Measurements from ENCODE around the gene GPR78.

DNA sequence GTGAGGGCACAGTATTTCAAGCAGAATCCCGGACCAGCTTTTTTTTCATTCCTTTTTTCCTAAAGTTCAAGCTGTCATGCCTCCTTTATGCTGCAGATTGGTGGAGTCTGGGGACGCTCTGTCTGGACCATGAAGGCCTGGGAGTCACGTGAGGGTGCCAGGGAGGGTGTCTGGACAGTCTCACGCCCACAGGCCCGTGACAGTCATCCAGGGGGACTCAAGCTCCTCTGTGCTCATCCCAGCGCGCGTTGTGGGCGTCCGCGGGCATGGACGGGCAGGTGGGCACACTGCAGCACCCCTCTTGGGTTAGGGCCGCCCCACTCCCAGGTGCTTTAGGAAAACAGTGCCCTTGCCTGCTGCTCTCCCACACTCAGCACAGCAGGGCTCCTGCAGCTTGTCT is 17.1 kb downstream of the GPR78 start:
- TF ChIP-seq, protein P1, sequence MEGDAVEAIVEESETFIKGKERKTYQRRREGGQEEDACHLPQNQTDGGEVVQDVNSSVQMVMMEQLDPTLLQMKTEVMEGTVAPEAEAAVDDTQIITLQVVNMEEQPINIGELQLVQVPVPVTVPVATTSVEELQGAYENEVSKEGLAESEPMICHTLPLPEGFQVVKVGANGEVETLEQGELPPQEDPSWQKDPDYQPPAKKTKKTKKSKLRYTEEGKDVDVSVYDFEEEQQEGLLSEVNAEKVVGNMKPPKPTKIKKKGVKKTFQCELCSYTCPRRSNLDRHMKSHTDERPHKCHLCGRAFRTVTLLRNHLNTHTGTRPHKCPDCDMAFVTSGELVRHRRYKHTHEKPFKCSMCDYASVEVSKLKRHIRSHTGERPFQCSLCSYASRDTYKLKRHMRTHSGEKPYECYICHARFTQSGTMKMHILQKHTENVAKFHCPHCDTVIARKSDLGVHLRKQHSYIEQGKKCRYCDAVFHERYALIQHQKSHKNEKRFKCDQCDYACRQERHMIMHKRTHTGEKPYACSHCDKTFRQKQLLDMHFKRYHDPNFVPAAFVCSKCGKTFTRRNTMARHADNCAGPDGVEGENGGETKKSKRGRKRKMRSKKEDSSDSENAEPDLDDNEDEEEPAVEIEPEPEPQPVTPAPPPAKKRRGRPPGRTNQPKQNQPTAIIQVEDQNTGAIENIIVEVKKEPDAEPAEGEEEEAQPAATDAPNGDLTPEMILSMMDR (conservative IDR thresholded peaks at IDR 0.05; ENCODE audit: low read depth, low read length) = no peak
- no peak for TF ChIP-seq CEBPB (IDR thresholded peaks at IDR 0.05; ENCODE audit: low read depth, low read length)
- no peak for TF ChIP-seq POLR2A (IDR thresholded peaks at IDR 0.05; ENCODE audit: low read depth, low read length)
- no peak for TF ChIP-seq MAFK (IDR thresholded peaks at IDR 0.05; ENCODE audit: low read depth, low read length)
- TF ChIP-seq, protein P2, sequence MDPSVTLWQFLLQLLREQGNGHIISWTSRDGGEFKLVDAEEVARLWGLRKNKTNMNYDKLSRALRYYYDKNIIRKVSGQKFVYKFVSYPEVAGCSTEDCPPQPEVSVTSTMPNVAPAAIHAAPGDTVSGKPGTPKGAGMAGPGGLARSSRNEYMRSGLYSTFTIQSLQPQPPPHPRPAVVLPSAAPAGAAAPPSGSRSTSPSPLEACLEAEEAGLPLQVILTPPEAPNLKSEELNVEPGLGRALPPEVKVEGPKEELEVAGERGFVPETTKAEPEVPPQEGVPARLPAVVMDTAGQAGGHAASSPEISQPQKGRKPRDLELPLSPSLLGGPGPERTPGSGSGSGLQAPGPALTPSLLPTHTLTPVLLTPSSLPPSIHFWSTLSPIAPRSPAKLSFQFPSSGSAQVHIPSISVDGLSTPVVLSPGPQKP (IDR thresholded peaks at IDR 0.05; ENCODE audit: borderline replicate concordance, low read depth, low read length) = no peak
- no peak for TF ChIP-seq SMC3 (IDR thresholded peaks at IDR 0.05; ENCODE audit: low read depth, low read length)
- no peak for TF ChIP-seq MAZ (IDR thresholded peaks at IDR 0.05; ENCODE audit: borderline replicate concordance, low read depth, low read length)
- no peak for TF ChIP-seq RAD21 (IDR thresholded peaks at IDR 0.05; ENCODE audit: low read length)
- TF ChIP-seq MXI1 (IDR thresholded peaks at IDR 0.05; ENCODE audit: borderline replicate concordance, low read depth, low read length) = no peak
- TF ChIP-seq BHLHE40 (IDR thresholded peaks at IDR 0.05; ENCODE audit: low read depth, low read length) = no peak
- TF ChIP-seq, protein P3, sequence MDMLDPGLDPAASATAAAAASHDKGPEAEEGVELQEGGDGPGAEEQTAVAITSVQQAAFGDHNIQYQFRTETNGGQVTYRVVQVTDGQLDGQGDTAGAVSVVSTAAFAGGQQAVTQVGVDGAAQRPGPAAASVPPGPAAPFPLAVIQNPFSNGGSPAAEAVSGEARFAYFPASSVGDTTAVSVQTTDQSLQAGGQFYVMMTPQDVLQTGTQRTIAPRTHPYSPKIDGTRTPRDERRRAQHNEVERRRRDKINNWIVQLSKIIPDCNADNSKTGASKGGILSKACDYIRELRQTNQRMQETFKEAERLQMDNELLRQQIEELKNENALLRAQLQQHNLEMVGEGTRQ (IDR thresholded peaks at IDR 0.05; ENCODE audit: low read depth, low read length) = no peak
- TF ChIP-seq FOS (IDR thresholded peaks at IDR 0.05; ENCODE audit: low read depth, low read length) = no peak
- no peak for TF ChIP-seq CHD1 (IDR thresholded peaks at IDR 0.05; ENCODE audit: low read depth, low read length)
- TF ChIP-seq RFX5 (IDR thresholded peaks at IDR 0.05; ENCODE audit: low read depth, low read length) = no peak

Data from IMR-90 (cell line).